VCaP (cell line): ENCODE data around the gene GNA12.
A peak's percentile ranks its signal among the peaks of the same experiment; 100 is the strongest.

Experiments used
- H3K27ac ChIP-seq: fragments of 450-650 bp; 2 replicates; pipeline ENCODE4 v1.5.1; 2017
- CTCF ChIP-seq: fragments of 450-650 bp; conservative IDR thresholded peaks from 2 replicates; pipeline ENCODE4 v1.5.1; 2017; ENCODE audit warnings: mild to moderate bottlenecking, moderate library complexity

The GNA12 gene

GRCh38 chr7:2805213-2805944, 38.7 kb downstream of the GNA12 start:
- no peak for TF ChIP-seq CTCF
- peak overlapping the region; percentile 97 for H3K27ac ChIP-seq

- peak overlapping the region; percentile 97 for H3K27ac ChIP-seq
- TF ChIP-seq CTCF = no peak; the same call in 1 of the 2 replicates
Observed at GRCh38 chr7:2804227-2804763, 39.8 kb downstream of the GNA12 start.

- TF ChIP-seq CTCF = no peak
- peak overlapping the region; percentile 97 for H3K27ac ChIP-seq
Observed at GRCh38 chr7:2803755-2804154, 40.4 kb downstream of the GNA12 start.

- TF ChIP-seq CTCF = no peak
- H3K27ac ChIP-seq = peak overlapping the region; percentile 97
Observed at GRCh38 chr7:2803342-2803692, 40.8 kb downstream of the GNA12 start.

- peak; percentile 2; the same call in 1 of the 2 replicates for TF ChIP-seq CTCF
- H3K27ac ChIP-seq = peak overlapping the region; percentile 97
Observed at GRCh38 chr7:2802504-2803341, 41.4 kb downstream of the GNA12 start.

GRCh38 chr7:2802101-2802500, 42.0 kb downstream of the GNA12 start:
- H3K27ac ChIP-seq = peak overlapping the region; percentile 97
- no peak for TF ChIP-seq CTCF
